ENCODE measurements around the gene C5AR1. TPM values are rescaled to one million over a fixed set of nuclear protein-coding genes. Genes with fewer than 3 reads are reported as not detected.
A peak's percentile ranks its signal among the peaks of the same experiment; 100 is the strongest.
"Not testable (repeated sequence)": the region's sequence is repeated elsewhere in the genome, so short reads cannot be mapped to it uniquely, and the experiment has no call there.

C5AR1 gene
- total RNA-seq, 1 donor from 2014 or later = 79.9 TPM

DNA sequence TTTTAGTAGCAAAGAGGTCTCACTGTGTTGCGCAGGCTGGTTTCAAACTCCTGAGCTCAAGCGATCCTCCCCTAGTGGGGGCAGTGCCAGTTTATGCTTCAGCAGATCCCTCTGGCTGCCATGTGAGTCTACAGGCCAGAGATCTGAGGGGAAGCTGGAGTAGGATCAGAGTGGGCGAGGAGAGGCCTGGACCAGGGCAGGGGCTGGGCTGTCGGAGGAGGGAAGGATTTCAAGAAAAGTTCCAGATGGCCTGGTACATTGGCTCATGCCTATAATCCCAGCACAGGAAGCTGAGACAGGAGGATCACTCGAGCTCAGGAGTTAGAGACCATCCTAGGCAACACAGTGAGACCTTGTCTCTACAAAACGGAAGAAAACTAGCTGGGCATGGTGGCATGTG is 49.3 kb downstream of the C5AR1 start:
- H3K4me1 ChIP-seq = no peaks in the 10 kb centered on the region
- peaks cover 100% of the 10 kb centered on the region for H3K36me3 ChIP-seq
- H3K27ac ChIP-seq = no peak overlapping the region
- no peak overlapping the region for H3K4me3 ChIP-seq
- TF ChIP-seq, protein P1, sequence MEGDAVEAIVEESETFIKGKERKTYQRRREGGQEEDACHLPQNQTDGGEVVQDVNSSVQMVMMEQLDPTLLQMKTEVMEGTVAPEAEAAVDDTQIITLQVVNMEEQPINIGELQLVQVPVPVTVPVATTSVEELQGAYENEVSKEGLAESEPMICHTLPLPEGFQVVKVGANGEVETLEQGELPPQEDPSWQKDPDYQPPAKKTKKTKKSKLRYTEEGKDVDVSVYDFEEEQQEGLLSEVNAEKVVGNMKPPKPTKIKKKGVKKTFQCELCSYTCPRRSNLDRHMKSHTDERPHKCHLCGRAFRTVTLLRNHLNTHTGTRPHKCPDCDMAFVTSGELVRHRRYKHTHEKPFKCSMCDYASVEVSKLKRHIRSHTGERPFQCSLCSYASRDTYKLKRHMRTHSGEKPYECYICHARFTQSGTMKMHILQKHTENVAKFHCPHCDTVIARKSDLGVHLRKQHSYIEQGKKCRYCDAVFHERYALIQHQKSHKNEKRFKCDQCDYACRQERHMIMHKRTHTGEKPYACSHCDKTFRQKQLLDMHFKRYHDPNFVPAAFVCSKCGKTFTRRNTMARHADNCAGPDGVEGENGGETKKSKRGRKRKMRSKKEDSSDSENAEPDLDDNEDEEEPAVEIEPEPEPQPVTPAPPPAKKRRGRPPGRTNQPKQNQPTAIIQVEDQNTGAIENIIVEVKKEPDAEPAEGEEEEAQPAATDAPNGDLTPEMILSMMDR (IDR thresholded peaks at IDR 0.05) = no peak
- no peak for DNase-seq
- intact Hi-C loops (cut with DNase I) = no loop called here
- no peaks in the 10 kb centered on the region for H3K27me3 ChIP-seq (ENCODE audit: low read depth)
- no peak for ATAC-seq
- no peaks in the 10 kb centered on the region for H3K9me3 ChIP-seq

DNA sequence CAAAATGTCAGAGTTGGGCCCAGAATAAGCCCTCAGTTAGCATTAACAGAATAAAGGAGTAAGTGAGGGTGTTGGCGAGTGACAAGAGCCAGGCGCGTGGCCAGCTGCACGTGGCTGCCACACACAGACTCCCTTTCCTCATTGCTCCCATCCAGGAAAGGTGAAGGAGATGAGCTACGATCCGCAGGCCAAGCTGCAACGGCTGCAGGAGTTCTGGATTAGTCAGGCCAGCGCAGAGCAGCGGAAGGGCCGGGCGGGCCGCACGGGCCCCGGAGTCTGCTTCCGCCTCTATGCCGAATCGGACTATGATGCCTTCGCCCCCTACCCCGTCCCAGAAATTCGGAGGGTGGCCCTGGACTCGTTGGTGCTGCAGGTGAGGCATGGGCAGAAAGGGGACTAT is 52.7 kb downstream of the C5AR1 start:
- DNase-seq (no peak), ATAC-seq (no peak)
- H3K9me3 ChIP-seq = no peaks in the 10 kb centered on the region
- H3K4me1 ChIP-seq = no peaks in the 10 kb centered on the region
- no peaks in the 10 kb centered on the region for H3K27me3 ChIP-seq (ENCODE audit: low read depth)
- H3K4me3 ChIP-seq = no peak overlapping the region
- H3K36me3 ChIP-seq = peaks cover 98% of the 10 kb centered on the region
- no peak overlapping the region for H3K27ac ChIP-seq
- intact Hi-C loops (cut with DNase I) = no loop called here
- TF ChIP-seq, protein P1 (IDR thresholded peaks at IDR 0.05) = no peak

- TF ChIP-seq, protein P1 (IDR thresholded peaks at IDR 0.05) = no peak
- ATAC-seq (peak; percentile 17 to 19), DNase-seq (no peak)
- Histone ChIP-seq H3K4me1 (no peaks in the 10 kb centered on the region), H3K27ac (no peak overlapping the region), H3K4me3 (no peak overlapping the region), H3K27me3 (ENCODE audit: low read depth) (no peaks in the 10 kb centered on the region), H3K9me3 (no peaks in the 10 kb centered on the region), H3K36me3 (peaks cover 91% of the 10 kb centered on the region)
- intact Hi-C loops (cut with DNase I) = no loop called here
Measured at GRCh38 chr19:47363758-47364531, 54.3 kb downstream of the C5AR1 start.

- DNase-seq; intact Hi-C loops (cut with DNase I): not testable (repeated sequence)
- H3K36me3 ChIP-seq = peaks cover 91% of the 10 kb centered on the region
Measured at GRCh38 chr19:47365455-47365854, 55.8 kb downstream of the C5AR1 start.

DNA sequence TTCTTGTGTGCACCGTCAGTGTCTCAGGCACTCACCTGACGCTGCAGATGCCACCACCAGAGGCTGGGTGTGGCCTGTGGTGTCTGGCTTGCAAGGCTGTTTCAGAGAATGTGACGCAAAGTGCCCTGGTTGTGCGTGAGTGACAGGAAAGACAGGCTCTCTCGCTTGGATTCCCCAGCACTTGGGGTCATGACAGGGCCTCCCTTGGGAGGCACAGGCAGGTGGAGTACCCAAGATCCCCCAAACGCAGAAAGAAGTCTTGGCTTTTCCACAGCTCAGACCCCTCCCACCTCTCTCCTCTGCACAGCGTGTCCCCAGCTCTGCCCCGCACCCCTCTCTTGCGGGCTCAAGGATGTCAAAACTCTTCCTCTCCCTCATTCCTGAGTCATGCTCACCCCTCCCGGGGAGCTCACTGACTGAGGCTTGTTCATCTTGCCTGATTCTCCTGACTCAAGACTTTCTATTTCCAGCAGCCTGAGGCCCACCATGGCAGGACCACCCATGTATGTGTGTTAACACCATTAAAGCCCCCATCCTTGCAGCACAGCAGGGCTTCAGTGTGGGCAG is 60.5 kb downstream of the C5AR1 start:
- TF ChIP-seq, protein P1 (IDR thresholded peaks at IDR 0.05) = no peak
- peaks cover 84% of the 10 kb centered on the region for H3K36me3 ChIP-seq
- H3K27ac ChIP-seq = peak overlapping the region; percentile 11
- intact Hi-C loops (cut with DNase I) = no loop called here
- H3K4me3 ChIP-seq = no peak overlapping the region
- no peaks in the 10 kb centered on the region for H3K27me3 ChIP-seq (ENCODE audit: low read depth)
- H3K4me1 ChIP-seq = no peaks in the 10 kb centered on the region
- DNase-seq (peak; percentile 74), ATAC-seq (peak; percentile 63 to 80)
- H3K9me3 ChIP-seq = no peaks in the 10 kb centered on the region

More at GRCh38 chr19:47365455-47365854, 55.8 kb downstream of the C5AR1 start:
- H3K27ac ChIP-seq; H3K4me3 ChIP-seq; H3K27me3 ChIP-seq (ENCODE audit: low read depth); H3K4me1 ChIP-seq; ATAC-seq; H3K9me3 ChIP-seq: not testable (repeated sequence)

DNA sequence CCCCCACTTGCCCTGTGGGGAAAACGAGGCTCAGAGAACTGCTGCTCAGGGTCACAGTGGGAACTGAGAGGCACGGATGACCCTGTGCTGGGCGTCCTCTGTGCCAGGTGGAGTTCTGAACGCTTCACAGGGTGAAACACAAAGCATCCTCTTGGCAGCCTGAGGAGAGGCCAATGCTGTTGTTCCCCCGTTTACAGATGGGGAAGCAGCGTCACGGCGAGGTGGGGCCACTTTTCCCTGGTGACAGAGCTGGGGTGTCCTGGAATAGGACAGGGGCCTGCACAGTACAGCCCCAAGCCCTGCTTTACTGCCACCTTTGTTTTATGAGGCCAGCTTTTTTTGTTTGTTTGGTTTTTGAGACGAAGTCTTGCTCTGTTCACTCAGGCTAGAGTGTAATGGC is 61.6 kb downstream of the C5AR1 start:
- H3K27ac ChIP-seq = peak overlapping the region; percentile 11
- intact Hi-C loops (cut with DNase I) = no loop called here
- DNase-seq (no peak), ATAC-seq (no peak)
- H3K4me3 ChIP-seq = no peak overlapping the region
- no peaks in the 10 kb centered on the region for H3K27me3 ChIP-seq (ENCODE audit: low read depth)
- no peaks in the 10 kb centered on the region for H3K9me3 ChIP-seq
- peaks cover 84% of the 10 kb centered on the region for H3K36me3 ChIP-seq
- TF ChIP-seq, protein P1 (IDR thresholded peaks at IDR 0.05) = no peak
- no peaks in the 10 kb centered on the region for H3K4me1 ChIP-seq
